HTERT RPE-1 (cell line): ENCODE results near the gene BOD1.
"Not testable (repeated sequence)": the region's sequence is repeated elsewhere in the genome, so short reads cannot be mapped to it uniquely, and the experiment has no call there.

Experiments
- in situ Hi-C: fragments of 300-500 bp; cut with MboI; formaldehyde crosslinking; loops from 4 replicates; pipeline ENCODE4 v1.14.3; 2020; ENCODE audit warnings: low sequenced_read_pairs

The BOD1 gene

GRCh38 chr5:173620784-173621183, 4.3 kb upstream of the BOD1 start:
- in situ Hi-C loops, result loop anchor here (25.0 kb wide), 1 partner anchor 342 kb away; no protein-coding TSS in a partner anchor

- in situ Hi-C loops, result loop anchor here (25.0 kb wide), 1 partner anchor 343 kb away; no protein-coding TSS in a partner anchor
Observed at GRCh38 chr5:173618927-173619519, 2.6 kb upstream of the BOD1 start.

GRCh38 chr5:173615884-173616576, 420 bp downstream of the BOD1 start:
- in situ Hi-C loops, result loop anchor here (25.0 kb wide), 1 partner anchor 346 kb away; no protein-coding TSS in a partner anchor

GRCh38 chr5:173614591-173614990, 1.9 kb downstream of the BOD1 start:
- in situ Hi-C loops, result loop anchor here (25.0 kb wide), 1 partner anchor 348 kb away; no protein-coding TSS in a partner anchor

DNA sequence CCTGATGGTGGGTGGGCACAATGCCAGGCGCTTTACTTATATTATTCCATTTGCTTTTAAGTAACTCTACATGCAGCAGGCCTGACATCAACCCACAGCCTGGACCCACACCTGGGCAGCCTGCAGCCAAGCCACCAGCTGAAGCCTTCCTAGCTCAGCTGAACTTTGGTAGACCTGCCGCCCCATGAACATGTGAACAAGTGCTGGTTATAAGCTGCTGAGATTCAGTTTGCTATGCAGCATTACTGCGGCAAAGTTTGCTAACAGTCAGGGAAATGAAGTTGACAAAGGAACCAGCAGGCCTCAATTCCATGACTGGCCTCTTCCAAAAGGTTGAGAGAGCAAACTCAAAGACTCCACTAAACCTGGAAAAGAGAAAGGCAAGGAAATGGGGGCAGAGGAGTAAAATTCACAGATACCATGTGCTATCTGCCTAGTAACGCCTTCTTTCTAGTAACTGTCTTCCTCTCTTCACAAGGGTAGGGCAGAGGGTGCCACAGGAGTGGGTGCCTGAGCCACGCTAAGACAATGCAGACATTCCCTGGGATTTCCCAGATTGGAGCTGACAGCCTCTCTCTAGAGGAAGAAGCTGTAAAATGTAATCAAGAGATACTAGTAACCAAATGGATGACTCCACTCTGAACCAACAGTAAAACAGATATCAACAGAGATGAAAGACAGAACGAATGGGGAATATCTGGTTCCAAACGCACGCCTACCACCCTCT, 2.9 kb downstream of the BOD1 start:
- in situ Hi-C loops, result loop anchor here (25.0 kb wide), 1 partner anchor 349 kb away; no protein-coding TSS in a partner anchor

- in situ Hi-C loops, result loop anchor here (25.0 kb wide), 1 partner anchor 349 kb away; no protein-coding TSS in a partner anchor
Observed at GRCh38 chr5:173612948-173613347, 3.5 kb downstream of the BOD1 start.

- in situ Hi-C loops, result loop anchor here (25.0 kb wide), 1 partner anchor 351 kb away; no protein-coding TSS in a partner anchor
Observed at GRCh38 chr5:173611706-173612105, 4.7 kb downstream of the BOD1 start.

GRCh38 chr5:173604141-173604540, 12.3 kb downstream of the BOD1 start:
- in situ Hi-C loops, result loop anchor here (25.0 kb wide), 1 partner anchor 358 kb away; no protein-coding TSS in a partner anchor

DNA sequence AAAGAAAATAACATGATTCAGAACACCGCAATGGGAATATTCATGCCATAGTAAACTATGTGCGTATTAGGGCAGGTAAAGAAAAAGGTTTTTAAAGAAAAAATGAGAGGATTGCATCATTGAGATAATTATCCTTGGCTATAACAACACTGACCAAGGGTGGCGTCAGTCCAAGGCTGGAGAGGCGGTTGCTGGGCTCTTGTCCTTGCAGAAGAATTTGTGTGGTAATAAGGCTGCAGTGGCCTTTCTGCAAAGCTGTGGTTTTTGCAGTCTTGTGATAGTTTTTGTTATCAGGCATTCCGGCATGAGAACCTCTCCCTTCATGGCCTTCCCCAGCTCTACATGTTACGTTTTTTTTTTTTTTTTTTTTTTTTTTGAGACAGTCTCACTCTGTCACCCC, 14.0 kb downstream of the BOD1 start:
- in situ Hi-C loops, result loop anchor here (25.0 kb wide), 1 partner anchor 360 kb away; no protein-coding TSS in a partner anchor

- in situ Hi-C loops, result no loop called here
Observed at GRCh38 chr5:173598686-173599085, 17.8 kb downstream of the BOD1 start.

GRCh38 chr5:173597304-173597703, 19.1 kb downstream of the BOD1 start:
- in situ Hi-C loops, result no loop called here

GRCh38 chr5:173595841-173596240, 20.6 kb downstream of the BOD1 start:
- in situ Hi-C loops, result no loop called here

GRCh38 chr5:173594061-173594460, 22.4 kb downstream of the BOD1 start:
- in situ Hi-C loops, result no loop called here

DNA sequence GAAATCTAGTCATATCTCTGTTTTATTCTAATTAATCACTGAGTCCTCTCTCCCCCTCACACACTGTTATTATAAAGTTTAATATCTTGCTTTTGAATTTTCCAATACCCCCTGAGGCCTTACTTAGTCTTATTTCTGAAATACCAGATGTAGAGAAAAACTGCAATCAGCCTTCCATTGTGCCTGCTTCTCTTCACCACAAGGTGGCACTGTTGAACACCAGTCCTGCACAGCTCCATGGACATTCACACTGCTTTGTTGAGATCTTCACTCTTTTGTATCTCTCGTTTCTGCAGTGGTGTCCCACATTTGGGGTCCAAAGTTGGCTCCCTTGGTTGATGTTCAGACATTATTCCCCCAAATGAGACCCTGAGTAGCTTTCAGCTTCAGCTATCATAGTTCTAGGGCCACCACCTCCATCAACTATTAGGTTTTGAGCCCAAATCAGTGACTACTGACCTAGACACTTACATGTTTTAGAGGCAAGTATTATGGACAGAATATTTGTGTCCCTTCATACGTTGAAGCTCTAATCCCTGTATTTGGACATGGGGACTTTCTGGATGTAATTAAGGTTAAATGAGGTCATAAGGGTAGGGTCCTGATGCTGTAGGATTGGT, 24.3 kb downstream of the BOD1 start:
- in situ Hi-C loops, result no loop called here

DNA sequence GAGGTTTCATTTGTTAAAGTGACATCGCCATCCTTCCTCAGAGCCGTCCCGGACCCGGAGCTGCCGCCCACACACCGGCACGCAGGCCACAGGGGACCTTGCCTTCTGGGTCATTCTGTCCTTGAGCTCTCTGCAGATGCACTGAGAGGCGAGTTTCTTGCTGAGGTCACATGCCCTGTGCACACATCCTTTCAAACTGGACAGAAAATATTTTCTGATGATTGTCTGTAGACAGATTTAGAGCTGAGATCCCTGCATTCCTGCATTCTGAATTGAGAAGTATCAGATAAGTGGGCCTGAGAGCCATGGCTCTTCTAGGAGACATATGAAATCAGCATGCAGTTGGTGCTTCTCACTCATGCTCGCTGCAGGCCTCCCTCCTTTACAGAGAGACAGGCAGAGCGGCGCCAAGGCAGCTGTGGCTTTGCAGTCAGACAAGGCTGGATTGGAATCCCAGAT, 25.4 kb downstream of the BOD1 start:
- in situ Hi-C loops, result no loop called here

GRCh38 chr5:173590436-173591055, 25.9 kb downstream of the BOD1 start:
- in situ Hi-C loops, result no loop called here

DNA sequence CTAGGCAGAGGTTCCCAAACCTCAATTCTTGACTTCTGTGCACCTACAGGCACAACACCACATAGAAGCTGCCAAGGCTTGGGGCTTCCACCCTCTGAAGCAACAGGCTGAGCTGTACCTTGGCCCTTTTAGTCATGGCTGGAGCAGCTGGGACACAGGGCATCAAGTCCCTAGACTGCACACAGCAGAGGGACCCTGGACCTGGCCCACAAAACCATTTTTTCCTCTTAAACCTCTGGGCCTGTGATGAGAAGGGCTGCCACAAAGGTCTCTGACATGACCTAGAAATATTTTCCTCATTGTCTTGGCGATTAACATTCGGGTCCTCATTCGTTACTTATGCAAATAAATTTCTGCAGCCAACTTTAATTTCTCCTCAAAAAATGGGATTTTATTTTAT, 30.3 kb downstream of the BOD1 start:
- in situ Hi-C loops, result not testable (repeated sequence)

DNA sequence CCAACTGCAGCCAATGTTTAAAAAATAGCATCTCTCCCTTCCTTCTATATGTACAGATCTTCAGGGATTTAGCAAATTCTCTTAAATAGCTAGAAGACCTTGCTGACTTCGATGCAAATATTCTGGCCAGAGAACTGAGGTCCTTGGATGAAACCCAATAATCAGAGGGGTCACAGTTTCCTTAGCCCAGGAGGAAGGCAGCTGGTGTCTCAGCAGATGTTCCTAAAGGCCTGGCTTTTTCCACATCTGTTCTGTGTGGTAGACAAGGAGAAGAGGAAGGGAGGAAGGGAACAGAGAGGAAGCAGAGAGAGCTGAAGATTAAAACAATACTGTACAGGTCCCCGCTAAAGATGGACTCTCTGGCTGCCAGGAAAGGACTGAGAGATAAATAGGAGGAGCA, 33.1 kb downstream of the BOD1 start:
- in situ Hi-C loops, result no loop called here

DNA sequence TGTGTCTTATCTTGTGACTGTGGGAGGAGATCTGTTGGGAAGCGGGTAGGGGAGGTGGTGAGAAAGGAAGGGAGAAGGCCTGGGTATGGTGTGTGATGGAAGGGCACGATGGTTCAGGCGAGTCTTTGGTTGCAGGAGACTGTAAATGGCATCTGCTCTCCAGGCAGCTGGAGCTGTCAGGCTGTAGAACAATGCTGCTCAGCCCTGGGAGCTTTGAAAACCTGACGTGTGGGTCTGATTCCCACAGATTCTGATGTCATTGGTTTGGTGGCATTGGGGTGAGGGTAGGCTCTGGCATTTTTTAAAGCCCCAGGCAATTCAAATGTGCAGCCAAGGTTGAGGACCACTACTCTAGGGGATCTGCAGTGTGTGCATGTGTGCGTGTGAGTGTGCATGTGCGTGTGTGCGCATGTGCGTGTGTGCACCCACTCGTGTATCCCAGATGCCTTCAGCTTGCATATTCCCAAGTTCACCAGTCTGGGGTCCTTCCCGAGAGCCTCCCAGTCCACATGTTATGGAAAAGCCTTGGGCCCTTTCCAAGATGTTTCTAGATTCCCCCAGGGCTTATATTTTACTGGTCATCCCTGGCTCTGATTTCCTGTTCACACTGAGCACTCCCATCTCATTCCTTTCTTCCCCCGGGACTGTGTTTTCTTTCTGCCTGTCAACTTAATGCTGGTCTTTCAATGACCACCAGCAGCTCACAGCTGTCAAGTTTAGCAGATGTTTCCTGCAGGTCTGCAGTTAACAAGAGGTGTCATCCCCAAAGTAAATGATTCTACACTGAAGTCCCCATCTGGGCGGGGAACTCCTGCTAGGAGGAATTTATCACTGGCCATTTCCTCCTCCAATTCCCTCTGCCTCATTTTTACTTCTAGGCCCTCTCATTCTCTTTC, 34.0 kb downstream of the BOD1 start:
- in situ Hi-C loops, result no loop called here
